T-helper 9 cell (primary cell): ENCODE measurements around the gene NUAK1.

Experiments
- DNase-seq: peaks from one replicate; pipeline ENCODE4 v3.0.0-alpha.2; 2020
- total RNA-seq, 2 donors: gene quantifications; one replicate each; lab custom pipeline; 2026; lab: John Stamatoyannopoulos, UW

NUAK1 gene
- total RNA-seq: 0 reads per million in 2 donors

GRCh38 chr12:106138633-106139421, at the start of gene NUAK1:
TSS of gene NUAK1 (minus strand) at chr12:106138954. CDS start at chr12:106138653, 301 bp downstream.
- DNase-seq: no peak

GRCh38 chr12:106188256-106188655, 49.5 kb upstream of the NUAK1 start:
- no peak for DNase-seq

GRCh38 chr12:106187842-106188241, 49.1 kb upstream of the NUAK1 start:
- no peak for DNase-seq

- DNase-seq: no peak
Observed at GRCh38 chr12:106187155-106187789, 48.5 kb upstream of the NUAK1 start.

- no peak for DNase-seq
Observed at GRCh38 chr12:106183735-106184134, 45.0 kb upstream of the NUAK1 start.

- no peak for DNase-seq
Observed at GRCh38 chr12:106181401-106182114, 42.8 kb upstream of the NUAK1 start.

GRCh38 chr12:106179086-106179485, 40.3 kb upstream of the NUAK1 start:
- no peak for DNase-seq

GRCh38 chr12:106178562-106178961, 39.8 kb upstream of the NUAK1 start:
- no peak for DNase-seq

- DNase-seq: no peak
Observed at GRCh38 chr12:106176560-106176959, 37.8 kb upstream of the NUAK1 start.

- DNase-seq: no peak
Observed at GRCh38 chr12:106174876-106175275, 36.1 kb upstream of the NUAK1 start.

GRCh38 chr12:106173442-106173841, 34.7 kb upstream of the NUAK1 start:
- DNase-seq: no peak

GRCh38 chr12:106171117-106171750, 32.5 kb upstream of the NUAK1 start:
- no peak for DNase-seq

GRCh38 chr12:106170285-106170684, 31.5 kb upstream of the NUAK1 start:
- no peak for DNase-seq

- DNase-seq: no peak
Observed at GRCh38 chr12:106163712-106164111, 25.0 kb upstream of the NUAK1 start.

- DNase-seq: no peak
Observed at GRCh38 chr12:106161491-106161890, 22.7 kb upstream of the NUAK1 start.

- no peak for DNase-seq
Observed at GRCh38 chr12:106160915-106161314, 22.2 kb upstream of the NUAK1 start.

GRCh38 chr12:106157802-106158201, 19.0 kb upstream of the NUAK1 start:
- DNase-seq: no peak

GRCh38 chr12:106154751-106155273, 16.1 kb upstream of the NUAK1 start:
- DNase-seq: no peak

- no peak for DNase-seq
Observed at GRCh38 chr12:106152334-106152733, 13.6 kb upstream of the NUAK1 start.

GRCh38 chr12:106150555-106150954, 11.8 kb upstream of the NUAK1 start:
- DNase-seq: no peak

GRCh38 chr12:106149096-106149784, 10.5 kb upstream of the NUAK1 start:
- DNase-seq: no peak

- no peak for DNase-seq
Observed at GRCh38 chr12:106147956-106148355, 9.2 kb upstream of the NUAK1 start.
